ENCODE results near the gene AKAP7.
"Not testable (repeated sequence)": the region's sequence is repeated elsewhere in the genome, so short reads cannot be mapped to it uniquely, and the experiment has no call there.

Gene AKAP7

DNA sequence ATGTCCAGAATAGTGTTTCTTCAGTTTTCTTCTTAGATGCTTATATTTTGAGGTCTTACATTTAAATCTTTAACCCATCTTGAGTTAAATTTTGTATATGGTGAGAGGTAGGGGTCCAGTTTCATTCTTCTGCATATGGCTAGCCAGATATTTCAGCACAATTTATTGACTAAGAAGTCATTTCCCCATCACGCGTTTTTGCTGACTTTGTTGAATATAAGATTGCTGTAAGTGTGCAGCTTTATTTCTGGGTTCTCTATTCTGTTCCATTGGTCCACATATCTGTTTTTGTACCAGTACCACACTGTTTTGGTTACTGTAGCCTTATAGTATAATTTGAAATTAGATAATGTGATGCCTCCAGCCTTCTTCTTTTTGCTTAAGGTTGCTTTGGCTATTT, 179.6 kb downstream of the AKAP7 start:
- Histone ChIP-seq H3K9me3 (ENCODE audit: control insufficient read depth, insufficient read depth, low read length) (no peaks in the 10 kb centered on the region), H3K4me1 (ENCODE audit: control insufficient read depth, insufficient read depth, low read length) (no peaks in the 10 kb centered on the region), H3K4me3 (ENCODE audit: low read depth, low read length) (no peak overlapping the region), H3K9ac (ENCODE audit: low read depth, low read length) (no peak overlapping the region), H3K36me3 (ENCODE audit: control insufficient read depth, insufficient read depth, low read length) (no peaks in the 10 kb centered on the region), H3K27me3 (ENCODE audit: control insufficient read depth, insufficient read depth, low read length) (no peaks in the 10 kb centered on the region)

DNA sequence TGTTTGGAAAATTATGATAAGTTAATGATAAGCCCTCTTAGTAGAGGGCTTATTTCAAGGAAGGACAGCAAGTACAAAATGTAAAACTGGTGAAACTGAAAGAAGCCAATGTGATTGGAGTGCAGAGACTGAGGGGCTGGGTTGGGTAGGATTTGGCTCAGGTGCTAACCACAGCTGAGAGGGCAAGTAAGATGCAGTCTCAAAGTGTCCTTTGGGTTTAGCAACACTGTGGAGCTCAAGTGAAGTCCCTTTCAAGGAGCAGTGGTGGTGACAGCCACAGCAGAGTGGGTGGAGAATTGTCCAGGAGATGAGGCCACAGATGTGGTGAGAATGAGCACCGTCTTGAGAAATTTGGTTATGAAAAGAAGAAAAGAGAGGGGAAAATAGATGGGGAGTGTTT, 181.4 kb downstream of the AKAP7 start:
- no peak overlapping the region for H3K4me3 ChIP-seq (ENCODE audit: low read depth, low read length)
- no peaks in the 10 kb centered on the region for H3K9me3 ChIP-seq (ENCODE audit: control insufficient read depth, insufficient read depth, low read length)
- H3K9ac ChIP-seq (ENCODE audit: low read depth, low read length) = no peak overlapping the region
- H3K27me3 ChIP-seq (ENCODE audit: control insufficient read depth, insufficient read depth, low read length) = no peaks in the 10 kb centered on the region
- peaks cover 2% of the 10 kb centered on the region for H3K4me1 ChIP-seq (ENCODE audit: control insufficient read depth, insufficient read depth, low read length)
- H3K36me3 ChIP-seq (ENCODE audit: control insufficient read depth, insufficient read depth, low read length) = no peaks in the 10 kb centered on the region

DNA sequence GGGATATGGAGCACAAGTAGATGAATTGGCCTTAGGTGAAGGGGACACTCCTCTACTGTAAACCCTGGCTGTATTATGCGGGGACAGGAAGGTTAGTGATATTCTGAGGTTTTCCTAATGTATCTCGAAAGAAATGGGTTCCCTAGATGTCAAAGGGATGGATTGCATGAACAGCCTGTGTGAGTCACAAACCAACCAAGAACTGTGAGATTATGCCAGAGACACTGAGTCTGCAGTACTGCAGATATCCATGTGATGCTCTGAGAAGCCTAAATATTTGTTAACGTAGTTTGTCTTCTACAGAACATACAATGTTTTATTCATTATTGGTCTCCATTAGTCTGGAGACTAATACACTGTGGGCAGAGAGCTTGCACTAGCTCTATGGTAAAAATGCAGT, 182.2 kb downstream of the AKAP7 start:
- Histone ChIP-seq H3K9ac (ENCODE audit: low read depth, low read length) (no peak overlapping the region), H3K9me3 (ENCODE audit: control insufficient read depth, insufficient read depth, low read length) (no peaks in the 10 kb centered on the region), H3K4me3 (ENCODE audit: low read depth, low read length) (peak overlapping the region; percentile 2), H3K27me3 (ENCODE audit: control insufficient read depth, insufficient read depth, low read length) (no peaks in the 10 kb centered on the region), H3K4me1 (ENCODE audit: control insufficient read depth, insufficient read depth, low read length) (peaks cover 10% of the 10 kb centered on the region), H3K36me3 (ENCODE audit: control insufficient read depth, insufficient read depth, low read length) (no peaks in the 10 kb centered on the region)

DNA sequence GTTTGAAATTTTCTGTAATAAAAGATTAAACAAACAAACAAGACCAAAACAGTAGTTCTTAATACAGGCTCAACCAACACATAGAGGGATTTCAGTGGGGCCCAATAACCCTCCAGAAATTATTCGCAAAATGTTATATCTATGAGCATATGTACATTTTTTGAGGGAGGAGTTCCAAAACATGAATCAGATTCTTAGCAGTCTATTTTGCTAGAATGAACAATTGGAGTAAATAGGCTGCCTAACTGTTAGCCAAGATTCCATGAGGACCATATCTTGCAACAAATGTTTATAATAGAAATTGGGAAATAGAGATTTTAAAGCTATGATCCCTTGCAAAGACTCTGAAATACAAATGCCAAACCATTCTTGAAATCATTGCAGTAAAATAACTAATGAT, 186.3 kb downstream of the AKAP7 start:
- no peak overlapping the region for H3K9ac ChIP-seq (ENCODE audit: low read depth, low read length)
- H3K27me3 ChIP-seq (ENCODE audit: control insufficient read depth, insufficient read depth, low read length) = no peaks in the 10 kb centered on the region
- H3K4me3 ChIP-seq (ENCODE audit: low read depth, low read length) = no peak overlapping the region
- H3K9me3 ChIP-seq (ENCODE audit: control insufficient read depth, insufficient read depth, low read length) = no peaks in the 10 kb centered on the region
- peaks cover 8% of the 10 kb centered on the region for H3K36me3 ChIP-seq (ENCODE audit: control insufficient read depth, insufficient read depth, low read length)
- H3K4me1 ChIP-seq (ENCODE audit: control insufficient read depth, insufficient read depth, low read length) = peaks cover 16% of the 10 kb centered on the region

DNA sequence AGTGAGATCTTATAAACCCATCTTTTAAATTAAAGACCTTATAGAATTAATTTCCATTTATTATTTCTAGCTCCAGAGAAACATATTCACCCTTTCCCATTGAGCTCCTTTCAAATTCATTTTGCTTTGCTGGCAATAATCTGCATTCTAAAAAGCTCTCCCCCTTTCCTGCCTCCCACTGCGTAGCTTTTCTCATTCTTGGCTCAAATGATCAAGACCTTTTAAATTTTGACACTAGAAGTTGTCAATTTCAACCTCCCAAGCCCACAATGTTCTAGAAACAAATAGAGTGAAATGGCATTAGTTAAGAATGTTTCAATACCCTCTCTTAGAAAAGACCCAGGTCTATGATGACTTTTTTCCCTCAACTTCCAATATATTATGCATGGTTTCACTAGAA, 186.9 kb downstream of the AKAP7 start:
- Histone ChIP-seq H3K9ac (ENCODE audit: low read depth, low read length) (no peak overlapping the region), H3K4me3 (ENCODE audit: low read depth, low read length) (peak overlapping the region; percentile 1), H3K36me3 (ENCODE audit: control insufficient read depth, insufficient read depth, low read length) (peaks cover 13% of the 10 kb centered on the region), H3K9me3 (ENCODE audit: control insufficient read depth, insufficient read depth, low read length) (no peaks in the 10 kb centered on the region), H3K4me1 (ENCODE audit: control insufficient read depth, insufficient read depth, low read length) (peaks cover 16% of the 10 kb centered on the region), H3K27me3 (ENCODE audit: control insufficient read depth, insufficient read depth, low read length) (no peaks in the 10 kb centered on the region)

DNA sequence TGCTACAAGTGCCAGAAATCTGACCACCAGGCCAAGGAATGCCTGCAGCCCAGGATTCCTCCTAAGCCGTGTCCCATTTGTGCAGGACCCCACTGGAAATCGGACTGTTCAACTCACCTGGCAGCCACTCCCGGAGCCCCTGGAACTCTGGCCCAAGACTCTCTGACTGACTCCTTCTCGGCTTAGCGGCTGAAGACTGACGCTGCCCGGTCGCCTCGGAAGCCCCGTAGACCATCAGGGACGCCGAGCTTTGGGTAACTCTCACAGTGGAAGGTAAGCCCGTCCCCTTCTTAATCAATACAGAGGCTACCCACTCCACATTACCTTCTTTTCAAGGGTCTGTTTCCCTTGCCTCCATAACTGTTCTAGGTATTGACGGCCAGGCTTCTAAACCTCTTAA, 190.4 kb downstream of the AKAP7 start:
- H3K9me3 ChIP-seq (ENCODE audit: control insufficient read depth, insufficient read depth, low read length); H3K9ac ChIP-seq (ENCODE audit: low read depth, low read length); H3K27me3 ChIP-seq (ENCODE audit: control insufficient read depth, insufficient read depth, low read length): not testable (repeated sequence)
- Histone ChIP-seq H3K4me3 (ENCODE audit: low read depth, low read length) (peak overlapping the region; percentile 18), H3K4me1 (ENCODE audit: control insufficient read depth, insufficient read depth, low read length) (peaks cover 23% of the 10 kb centered on the region), H3K36me3 (ENCODE audit: control insufficient read depth, insufficient read depth, low read length) (peaks cover 16% of the 10 kb centered on the region)

DNA sequence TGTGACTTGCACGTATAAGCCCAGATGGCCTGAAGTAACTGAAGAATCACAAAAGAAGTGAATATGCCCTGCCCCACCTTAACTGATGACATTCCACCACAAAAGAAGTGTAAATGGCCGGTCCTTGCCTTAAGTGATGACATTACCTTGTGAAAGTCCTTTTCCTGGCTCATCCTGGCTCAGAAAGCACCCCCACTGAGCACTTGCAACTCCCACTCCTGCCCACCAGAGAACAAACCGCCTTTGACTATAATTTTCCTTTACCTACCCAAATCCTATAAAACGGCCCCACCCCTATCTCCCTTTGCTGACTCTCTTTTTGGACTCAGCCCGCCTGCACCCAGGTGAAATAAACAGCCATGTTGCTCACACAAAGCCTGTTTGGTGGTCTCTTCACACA, 193.5 kb downstream of the AKAP7 start:
- H3K4me3 ChIP-seq (ENCODE audit: low read depth, low read length); H3K27me3 ChIP-seq (ENCODE audit: control insufficient read depth, insufficient read depth, low read length); H3K4me1 ChIP-seq (ENCODE audit: control insufficient read depth, insufficient read depth, low read length); H3K9ac ChIP-seq (ENCODE audit: low read depth, low read length); H3K9me3 ChIP-seq (ENCODE audit: control insufficient read depth, insufficient read depth, low read length): not testable (repeated sequence)
- H3K36me3 ChIP-seq (ENCODE audit: control insufficient read depth, insufficient read depth, low read length) = peaks cover 23% of the 10 kb centered on the region

DNA sequence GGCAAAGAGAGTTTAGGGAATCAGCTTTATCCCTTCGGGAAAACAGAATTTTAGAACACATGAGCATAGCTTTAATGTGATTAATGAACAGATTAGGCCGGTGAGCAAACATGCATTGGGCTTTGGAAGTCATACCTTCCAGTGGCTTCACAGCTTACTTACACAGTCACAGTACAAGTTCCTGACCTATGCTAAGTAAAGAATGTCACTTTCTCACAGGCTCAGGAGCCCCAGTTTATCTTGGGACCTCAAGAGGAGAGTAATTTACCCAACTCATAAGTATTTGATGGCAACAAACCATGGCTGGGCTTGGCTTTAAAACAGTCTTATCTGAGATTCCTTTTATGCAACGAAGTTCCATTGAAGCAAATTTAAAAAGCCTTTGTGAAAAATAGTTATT, 195.9 kb downstream of the AKAP7 start:
- no peak overlapping the region for H3K9ac ChIP-seq (ENCODE audit: low read depth, low read length)
- peaks cover 15% of the 10 kb centered on the region for H3K36me3 ChIP-seq (ENCODE audit: control insufficient read depth, insufficient read depth, low read length)
- no peak overlapping the region for H3K4me3 ChIP-seq (ENCODE audit: low read depth, low read length)
- H3K9me3 ChIP-seq (ENCODE audit: control insufficient read depth, insufficient read depth, low read length) = no peaks in the 10 kb centered on the region
- peaks cover 8% of the 10 kb centered on the region for H3K4me1 ChIP-seq (ENCODE audit: control insufficient read depth, insufficient read depth, low read length)
- H3K27me3 ChIP-seq (ENCODE audit: control insufficient read depth, insufficient read depth, low read length) = no peaks in the 10 kb centered on the region

DNA sequence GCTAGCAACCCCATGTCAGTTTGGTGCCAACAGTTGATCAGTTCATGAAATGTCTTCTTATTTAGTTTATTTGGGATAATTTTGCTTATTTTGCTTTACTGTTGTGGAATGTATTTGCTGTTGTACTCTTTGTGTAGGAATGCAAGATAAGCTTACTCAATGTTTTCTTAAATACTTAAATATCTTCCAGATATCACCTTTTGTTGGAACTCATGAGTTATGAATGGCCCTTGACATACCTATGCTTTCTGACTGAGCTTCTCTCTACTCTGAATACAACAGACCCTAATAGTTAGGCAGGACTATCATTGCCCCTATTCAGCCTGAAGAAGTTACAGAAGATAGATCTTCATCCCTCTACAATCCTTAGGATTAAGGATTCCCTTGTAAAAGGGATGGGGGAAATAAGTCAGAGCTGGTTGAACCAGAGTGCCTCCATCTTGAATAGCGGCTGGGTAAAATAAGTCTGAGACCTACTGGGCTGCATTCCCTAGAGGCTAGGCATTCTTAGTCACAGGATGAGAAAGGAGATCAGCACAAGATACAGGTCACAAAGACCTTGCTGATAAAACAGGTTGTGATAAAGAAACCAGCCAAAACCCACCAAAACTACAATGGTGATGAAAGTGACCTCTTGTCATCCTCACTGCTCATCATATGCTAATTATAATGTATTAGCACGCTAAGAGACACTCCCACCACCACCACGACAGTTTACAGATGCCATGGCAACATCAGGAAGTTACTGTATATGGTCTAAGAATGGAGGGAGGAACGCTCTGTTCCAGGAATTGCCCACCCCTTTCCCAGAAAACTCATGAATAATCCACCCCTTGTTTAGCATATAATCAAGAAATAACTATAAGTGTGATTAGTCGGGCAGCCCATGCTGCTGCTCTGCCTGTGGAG, 196.9 kb downstream of the AKAP7 start:
- Histone ChIP-seq H3K4me1 (ENCODE audit: control insufficient read depth, insufficient read depth, low read length) (peaks cover 8% of the 10 kb centered on the region), H3K27me3 (ENCODE audit: control insufficient read depth, insufficient read depth, low read length) (no peaks in the 10 kb centered on the region), H3K36me3 (ENCODE audit: control insufficient read depth, insufficient read depth, low read length) (peaks cover 10% of the 10 kb centered on the region), H3K9ac (ENCODE audit: low read depth, low read length) (no peak overlapping the region), H3K9me3 (ENCODE audit: control insufficient read depth, insufficient read depth, low read length) (no peaks in the 10 kb centered on the region), H3K4me3 (ENCODE audit: low read depth, low read length) (no peak overlapping the region)
